Adipocyte (in vitro differentiated cells): ENCODE data around the gene LGALS7B.
A peak's percentile ranks its signal among the peaks of the same experiment; 100 is the strongest.

ENCODE experiments used
- DNase-seq: peaks from one replicate; pipeline ENCODE4 v3.0.0-alpha.2; 2015; ENCODE audit warnings: low read depth
- H3K27me3 ChIP-seq: replicated peaks from 2 replicates; pipeline ENCODE4 v1.7.0; 2013; ENCODE audit warnings: mild to moderate bottlenecking, low read length, moderate library complexity; ENCODE audit not compliant: control insufficient read depth, insufficient read depth
- H3K36me3 ChIP-seq: 2 replicates; pipeline ENCODE4 v1.7.0; 2013; ENCODE audit warnings: low read length, mild to moderate bottlenecking, moderate library complexity; ENCODE audit not compliant: control insufficient read depth, insufficient read depth, severe bottlenecking
- H3K4me1 ChIP-seq: 2 replicates; pipeline ENCODE4 v1.7.0; 2013; ENCODE audit warnings: mild to moderate bottlenecking, low read length, moderate library complexity; ENCODE audit not compliant: control insufficient read depth, insufficient read depth
- H3K4me3 ChIP-seq: 2 replicates; pipeline ENCODE4 v1.7.0; 2013; ENCODE audit warnings: mild to moderate bottlenecking, low read length, moderate library complexity
- H3K9ac ChIP-seq: 2 replicates; pipeline ENCODE4 v1.7.0; 2013; ENCODE audit warnings: mild to moderate bottlenecking, low read length, moderate library complexity
- H3K9me3 ChIP-seq: 2 replicates; pipeline ENCODE4 v1.7.0; 2013; ENCODE audit warnings: mild to moderate bottlenecking, low read length, moderate library complexity; ENCODE audit not compliant: control insufficient read depth

LGALS7B gene

GRCh38 chr19:38831142-38831605 is 42.2 kb downstream of the LGALS7B start:
- no peaks in the 10 kb centered on the region for H3K9me3 ChIP-seq
- H3K4me3 ChIP-seq = peak overlapping the region; percentile 87
- no peaks in the 10 kb centered on the region for H3K27me3 ChIP-seq
- peak; percentile 92 for DNase-seq
- H3K9ac ChIP-seq = peak overlapping the region; percentile 96
- peaks cover 45% of the 10 kb centered on the region for H3K4me1 ChIP-seq
- H3K36me3 ChIP-seq = peaks cover 23% of the 10 kb centered on the region

- Histone ChIP-seq H3K4me1 (peaks cover 45% of the 10 kb centered on the region), H3K36me3 (peaks cover 31% of the 10 kb centered on the region)
- no peak for DNase-seq
Measured at GRCh38 chr19:38833092-38833425, 44.1 kb downstream of the LGALS7B start.

DNA sequence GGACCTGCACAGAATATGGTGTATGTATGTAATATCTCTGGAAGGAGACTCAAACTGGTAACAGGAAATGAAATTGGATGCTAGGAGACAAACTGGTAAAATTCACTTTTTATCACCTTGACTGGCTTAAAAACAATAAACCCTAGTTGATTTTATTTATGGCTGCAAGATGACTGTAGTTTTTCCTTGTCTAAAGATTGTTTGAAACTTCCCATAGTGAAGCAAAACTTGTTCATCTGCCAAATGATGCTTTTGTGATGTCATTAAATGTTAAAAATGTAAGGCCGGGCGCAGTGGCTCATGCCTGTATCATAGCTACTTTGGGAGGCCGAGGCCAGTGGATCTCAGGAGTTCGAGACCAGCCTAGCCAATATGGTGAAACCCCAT is 45.1 kb downstream of the LGALS7B start:
- Histone ChIP-seq H3K4me1 (peaks cover 42% of the 10 kb centered on the region), H3K4me3 (no peak overlapping the region), H3K9me3 (no peaks in the 10 kb centered on the region), H3K27me3 (no peaks in the 10 kb centered on the region), H3K9ac (no peak overlapping the region), H3K36me3 (peaks cover 38% of the 10 kb centered on the region)
- DNase-seq = no peak

More at GRCh38 chr19:38833092-38833425, 44.1 kb downstream of the LGALS7B start:
- no peak overlapping the region for H3K4me3 ChIP-seq
- H3K9me3 ChIP-seq = no peaks in the 10 kb centered on the region
- no peaks in the 10 kb centered on the region for H3K27me3 ChIP-seq
- H3K9ac ChIP-seq = no peak overlapping the region

DNA sequence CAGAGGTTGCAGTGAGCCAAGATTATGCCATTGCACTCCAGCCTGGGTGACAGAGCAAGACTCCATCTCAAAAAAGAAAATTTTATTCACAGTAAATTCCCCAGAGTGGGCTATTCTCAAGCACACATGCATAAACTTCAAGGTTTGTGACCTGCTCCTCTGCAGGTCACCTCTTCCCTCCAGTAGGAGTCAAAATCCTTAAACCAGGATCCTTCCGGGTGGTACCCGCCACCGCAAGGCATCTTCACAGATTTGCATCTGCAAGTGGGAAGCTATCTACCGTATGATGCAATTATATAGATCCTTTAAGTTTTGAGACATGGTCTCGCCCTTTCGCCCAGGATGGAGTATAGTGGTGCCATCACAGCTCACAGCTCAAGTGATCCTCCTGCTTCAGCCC is 45.6 kb downstream of the LGALS7B start:
- Histone ChIP-seq H3K9me3 (no peaks in the 10 kb centered on the region), H3K9ac (no peak overlapping the region), H3K36me3 (peaks cover 43% of the 10 kb centered on the region), H3K4me1 (peaks cover 37% of the 10 kb centered on the region), H3K4me3 (no peak overlapping the region), H3K27me3 (no peaks in the 10 kb centered on the region)
- DNase-seq = no peak

DNA sequence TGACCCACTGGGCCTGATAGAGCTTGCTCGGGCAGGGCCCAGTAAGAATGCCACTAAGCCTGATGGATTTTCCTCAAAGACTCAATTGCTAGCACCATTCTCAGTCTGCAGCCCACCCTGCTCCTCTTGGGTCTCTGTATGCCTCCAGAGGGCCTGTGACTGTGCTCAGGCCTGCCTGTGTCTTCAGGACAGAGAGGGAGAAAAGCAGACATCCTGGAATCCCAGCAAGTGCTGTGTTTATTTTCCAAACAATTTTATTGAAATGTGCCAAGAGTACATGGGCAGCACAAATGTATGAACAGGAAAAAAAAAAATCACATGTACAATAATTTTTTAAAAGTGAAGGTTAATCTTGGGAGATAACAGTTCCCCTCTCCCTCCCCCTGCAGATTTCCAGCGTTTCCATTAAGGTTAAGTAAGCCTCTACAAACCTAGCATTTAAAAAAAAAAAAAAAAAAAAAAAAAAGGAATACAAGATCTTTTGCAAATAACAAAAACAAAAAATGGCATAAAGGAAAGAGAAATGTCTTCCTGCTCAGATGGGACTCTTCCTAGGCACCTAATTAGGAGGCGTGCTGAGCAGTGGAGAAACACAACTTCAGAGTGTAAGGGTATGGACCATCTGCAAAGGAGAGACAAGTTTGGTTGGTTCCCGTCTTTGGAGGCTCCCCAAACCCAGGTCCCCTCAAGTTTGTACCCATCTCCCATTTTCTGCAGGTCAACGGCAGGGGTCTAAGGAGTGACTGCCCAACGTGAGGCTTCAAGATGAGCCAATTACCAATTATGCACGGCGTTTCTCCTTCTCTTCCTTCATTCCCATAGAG is 47.4 kb downstream of the LGALS7B start:
- Histone ChIP-seq H3K27me3 (no peaks in the 10 kb centered on the region), H3K36me3 (peaks cover 59% of the 10 kb centered on the region), H3K9me3 (no peaks in the 10 kb centered on the region), H3K4me3 (no peak overlapping the region), H3K9ac (no peak overlapping the region), H3K4me1 (peaks cover 19% of the 10 kb centered on the region)
- no peak for DNase-seq

- no peaks in the 10 kb centered on the region for H3K9me3 ChIP-seq
- peaks cover 16% of the 10 kb centered on the region for H3K4me1 ChIP-seq
- no peaks in the 10 kb centered on the region for H3K27me3 ChIP-seq
- no peak overlapping the region for H3K4me3 ChIP-seq
- H3K9ac ChIP-seq = no peak overlapping the region
- no peak for DNase-seq
- peaks cover 66% of the 10 kb centered on the region for H3K36me3 ChIP-seq
Measured at GRCh38 chr19:38836983-38837626, 48.1 kb downstream of the LGALS7B start.

DNA sequence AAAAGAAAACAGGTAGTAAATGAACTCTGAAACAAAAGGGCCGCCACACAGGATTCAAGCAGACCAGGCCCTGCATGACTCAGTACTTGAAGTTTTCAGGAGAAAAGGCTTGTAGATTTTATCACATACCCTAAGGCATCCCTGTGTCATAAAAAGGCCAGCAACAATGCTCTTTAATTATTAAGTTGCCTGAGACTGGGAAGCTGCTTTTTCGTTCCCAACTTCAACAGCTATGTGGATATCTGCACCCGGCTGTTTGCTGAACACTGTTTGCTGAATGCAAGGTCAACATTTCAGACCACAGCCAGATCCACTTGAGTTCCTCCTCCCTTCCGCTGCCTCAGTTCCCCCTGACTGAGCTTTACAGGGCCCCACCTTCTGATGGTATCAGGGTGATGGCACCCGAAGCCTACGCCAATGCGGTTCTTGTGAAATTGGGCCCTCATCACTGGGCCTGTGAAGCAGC is 48.7 kb downstream of the LGALS7B start:
- peak overlapping the region; percentile 1 for H3K9ac ChIP-seq
- no peaks in the 10 kb centered on the region for H3K9me3 ChIP-seq
- peaks cover 72% of the 10 kb centered on the region for H3K36me3 ChIP-seq
- H3K27me3 ChIP-seq = no peaks in the 10 kb centered on the region
- H3K4me3 ChIP-seq = no peak overlapping the region
- peak; percentile 21 for DNase-seq
- H3K4me1 ChIP-seq = peaks cover 10% of the 10 kb centered on the region

- DNase-seq = no peak
- H3K9ac ChIP-seq = peak overlapping the region; percentile 31
- no peak overlapping the region for H3K4me3 ChIP-seq
- H3K4me1 ChIP-seq = peaks cover 7% of the 10 kb centered on the region
- H3K9me3 ChIP-seq = no peaks in the 10 kb centered on the region
- H3K36me3 ChIP-seq = peaks cover 79% of the 10 kb centered on the region
- no peaks in the 10 kb centered on the region for H3K27me3 ChIP-seq
Measured at GRCh38 chr19:38838208-38838985, 49.4 kb downstream of the LGALS7B start.

DNA sequence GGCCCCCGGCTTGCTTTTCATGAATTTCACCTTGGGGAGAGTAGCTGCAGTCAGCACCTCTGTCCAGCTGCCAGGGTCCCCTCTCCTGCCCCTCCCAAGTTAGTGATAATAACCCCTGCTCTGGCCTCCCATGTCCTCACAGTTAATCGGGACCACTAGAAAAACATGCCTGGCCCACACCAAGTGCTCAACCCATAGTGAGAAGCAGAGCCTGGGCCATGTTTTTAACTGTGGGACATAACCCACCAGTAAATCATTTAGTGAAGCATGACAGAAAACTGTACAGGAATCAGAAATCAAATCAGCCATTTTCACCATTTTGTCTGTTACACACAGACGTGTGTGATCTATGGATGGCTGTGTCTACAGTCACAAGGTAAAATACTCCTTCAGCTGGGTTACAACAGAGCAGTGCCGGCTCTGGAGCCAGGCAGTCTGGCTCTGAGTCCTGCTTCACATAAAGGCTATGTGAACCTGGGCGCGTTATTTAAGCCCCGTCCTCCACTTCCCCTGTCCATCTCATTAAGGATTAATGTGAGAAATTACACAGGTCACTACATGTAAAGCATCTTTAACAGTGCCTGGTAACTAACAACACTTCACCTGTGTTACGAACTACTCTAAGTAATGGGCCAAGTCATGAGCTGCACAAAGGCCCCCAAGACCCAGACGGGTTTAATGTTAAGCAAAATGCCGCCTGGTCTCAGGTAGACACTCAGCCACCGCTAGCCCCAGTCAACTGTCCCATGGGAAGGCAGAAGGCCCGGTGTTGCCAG is 50.2 kb downstream of the LGALS7B start:
- H3K9me3 ChIP-seq = no peaks in the 10 kb centered on the region
- H3K4me3 ChIP-seq = no peak overlapping the region
- no peak for DNase-seq
- H3K9ac ChIP-seq = peak overlapping the region; percentile 31
- H3K4me1 ChIP-seq = peaks cover 7% of the 10 kb centered on the region
- H3K27me3 ChIP-seq = no peaks in the 10 kb centered on the region
- peaks cover 87% of the 10 kb centered on the region for H3K36me3 ChIP-seq

DNA sequence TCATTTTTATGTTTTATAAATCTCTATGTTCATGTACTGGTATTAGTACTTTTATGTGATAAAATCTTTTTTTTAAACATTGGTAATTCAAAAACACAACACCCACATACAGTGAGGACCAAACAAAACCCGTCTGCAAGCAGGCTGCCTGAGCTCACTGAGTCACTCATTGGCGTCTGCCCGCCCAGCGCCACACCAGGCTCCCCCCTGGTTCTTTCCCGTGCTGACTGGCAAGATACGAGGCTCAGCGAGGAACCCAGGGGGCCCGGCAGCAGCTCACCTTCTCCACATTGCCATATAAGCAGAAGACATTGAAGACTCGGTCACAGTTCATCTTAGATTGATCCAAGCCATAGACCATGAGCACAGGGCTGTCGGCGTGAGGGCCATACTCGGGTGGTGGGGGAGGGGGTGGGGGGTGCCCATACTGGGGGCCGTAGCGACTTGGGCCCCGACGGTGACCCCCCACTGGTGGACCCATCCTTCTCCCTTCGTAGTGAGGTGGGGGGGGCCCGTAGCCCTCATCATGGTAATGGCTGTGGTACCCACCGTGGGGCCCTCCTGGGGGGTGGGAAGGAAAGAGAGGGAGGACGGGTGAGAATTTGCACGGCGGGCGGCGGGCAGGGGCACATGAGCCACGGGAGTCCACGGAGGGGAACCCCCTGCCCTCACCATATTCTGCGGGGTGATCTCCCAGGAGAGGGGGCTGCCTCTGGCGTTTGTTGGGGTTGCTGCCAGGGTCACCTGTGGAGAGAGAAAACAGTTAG is 51.0 kb downstream of the LGALS7B start:
- H3K36me3 ChIP-seq = peaks cover 95% of the 10 kb centered on the region
- peaks cover 7% of the 10 kb centered on the region for H3K4me1 ChIP-seq
- no peaks in the 10 kb centered on the region for H3K27me3 ChIP-seq
- H3K9me3 ChIP-seq = no peaks in the 10 kb centered on the region
- DNase-seq = no peak
- H3K4me3 ChIP-seq = no peak overlapping the region
- no peak overlapping the region for H3K9ac ChIP-seq
